ENCODE data around the gene ADRA2A. TPM values are rescaled to one million over a fixed set of nuclear protein-coding genes. Genes with fewer than 3 reads are reported as not detected.

Gene ADRA2A
- polyA plus RNA-seq, 1 experiment = 0.25 TPM

DNA sequence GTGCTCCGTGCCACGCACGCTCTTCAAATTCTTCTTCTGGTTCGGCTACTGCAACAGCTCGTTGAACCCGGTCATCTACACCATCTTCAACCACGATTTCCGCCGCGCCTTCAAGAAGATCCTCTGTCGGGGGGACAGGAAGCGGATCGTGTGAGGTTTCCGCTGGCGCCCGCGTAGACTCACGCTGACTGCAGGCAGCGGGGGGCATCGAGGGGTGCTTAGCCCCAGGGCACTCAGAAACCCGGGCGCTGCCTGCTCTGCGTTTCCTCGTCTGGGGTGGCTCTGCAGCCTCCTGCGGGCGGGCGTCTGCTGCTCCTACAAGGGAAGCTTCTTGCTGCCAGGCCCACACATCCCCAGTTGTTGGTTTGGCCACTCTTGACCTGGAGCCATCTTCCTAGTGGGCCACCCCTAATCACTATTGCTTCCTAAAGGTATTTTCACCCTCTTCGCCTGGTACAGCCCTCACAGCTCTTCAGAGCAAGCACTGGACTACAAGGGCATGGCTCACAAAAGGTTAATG lies 2.5 kb downstream of the ADRA2A start:
- H3K27me3 ChIP-seq (ENCODE audit: control insufficient read depth, insufficient read depth, low read length) = peaks cover 33% of the 10 kb centered on the region
- CTCF ChIA-PET = no interaction called here

DNA sequence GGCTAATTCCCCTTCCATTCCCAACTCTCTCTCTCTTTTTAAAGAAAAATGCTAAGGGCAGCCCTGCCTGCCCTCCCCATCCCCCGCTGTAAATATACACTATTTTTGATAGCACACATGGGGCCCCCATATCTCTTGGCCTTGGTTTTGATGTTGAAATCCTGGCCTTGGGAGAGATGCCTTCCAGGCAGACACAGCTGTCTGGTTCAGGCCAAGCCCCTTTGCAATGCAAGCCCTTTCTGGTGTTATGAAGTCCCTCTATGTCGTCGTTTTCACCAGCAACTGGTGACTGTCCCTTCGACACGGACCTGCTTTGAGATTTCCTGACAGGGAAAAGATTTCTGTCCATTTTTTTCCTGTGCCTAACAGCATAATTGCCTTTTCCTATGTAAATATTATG lies 3.0 kb downstream of the ADRA2A start:
- ChIA-PET CTCF (interaction anchor here (0.7 kb wide), 1 partner anchor 8 kb away, joined by 3 read pairs; no protein-coding TSS in a partner anchor), POLR2A (no interaction called here)
- Histone ChIP-seq H3K27me3 (ENCODE audit: control insufficient read depth, insufficient read depth, low read length) (peaks cover 31% of the 10 kb centered on the region), H3K36me3 (ENCODE audit: control insufficient read depth, insufficient read depth, low read length) (no peaks in the 10 kb centered on the region), H3K4me3 (ENCODE audit: low read depth, low read length) (no peak overlapping the region)
- TF ChIP-seq, protein P1, sequence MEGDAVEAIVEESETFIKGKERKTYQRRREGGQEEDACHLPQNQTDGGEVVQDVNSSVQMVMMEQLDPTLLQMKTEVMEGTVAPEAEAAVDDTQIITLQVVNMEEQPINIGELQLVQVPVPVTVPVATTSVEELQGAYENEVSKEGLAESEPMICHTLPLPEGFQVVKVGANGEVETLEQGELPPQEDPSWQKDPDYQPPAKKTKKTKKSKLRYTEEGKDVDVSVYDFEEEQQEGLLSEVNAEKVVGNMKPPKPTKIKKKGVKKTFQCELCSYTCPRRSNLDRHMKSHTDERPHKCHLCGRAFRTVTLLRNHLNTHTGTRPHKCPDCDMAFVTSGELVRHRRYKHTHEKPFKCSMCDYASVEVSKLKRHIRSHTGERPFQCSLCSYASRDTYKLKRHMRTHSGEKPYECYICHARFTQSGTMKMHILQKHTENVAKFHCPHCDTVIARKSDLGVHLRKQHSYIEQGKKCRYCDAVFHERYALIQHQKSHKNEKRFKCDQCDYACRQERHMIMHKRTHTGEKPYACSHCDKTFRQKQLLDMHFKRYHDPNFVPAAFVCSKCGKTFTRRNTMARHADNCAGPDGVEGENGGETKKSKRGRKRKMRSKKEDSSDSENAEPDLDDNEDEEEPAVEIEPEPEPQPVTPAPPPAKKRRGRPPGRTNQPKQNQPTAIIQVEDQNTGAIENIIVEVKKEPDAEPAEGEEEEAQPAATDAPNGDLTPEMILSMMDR (IDR thresholded peaks at IDR 0.05; ENCODE audit: insufficient read depth, low read depth, low read length) = no peak
- no peak for DNase-seq (ENCODE audit: low read depth)

More for the DNA sequence above, 2.5 kb downstream of the ADRA2A start:
- Histone ChIP-seq H3K36me3 (ENCODE audit: control insufficient read depth, insufficient read depth, low read length) (no peaks in the 10 kb centered on the region), H3K4me3 (ENCODE audit: low read depth, low read length) (no peak overlapping the region)
- TF ChIP-seq, protein P1 (IDR thresholded peaks at IDR 0.05; ENCODE audit: insufficient read depth, low read depth, low read length) = no peak
- POLR2A ChIA-PET = no interaction called here
- DNase-seq (ENCODE audit: low read depth) = no peak

DNA sequence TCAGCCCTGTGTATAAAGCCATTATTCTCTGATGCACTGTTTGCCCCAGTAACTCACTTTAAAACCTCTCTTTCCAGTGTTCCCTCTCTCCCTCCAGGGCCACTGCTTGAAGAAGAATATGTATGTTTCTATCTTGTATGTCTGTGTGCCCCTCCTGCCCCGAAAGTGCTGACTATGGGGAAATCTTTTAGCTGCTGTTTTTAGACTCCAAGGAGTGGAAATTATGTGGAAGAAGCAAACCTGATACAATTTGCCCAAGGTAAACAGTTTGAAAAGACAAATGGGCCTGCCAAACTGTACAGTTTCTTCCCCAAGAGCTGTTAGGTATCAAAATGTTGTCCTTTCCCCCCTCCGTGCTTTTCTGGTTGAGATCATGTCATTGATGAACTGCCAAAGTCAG lies 3.4 kb downstream of the ADRA2A start:
- Histone ChIP-seq H3K27me3 (ENCODE audit: control insufficient read depth, insufficient read depth, low read length) (peaks cover 30% of the 10 kb centered on the region), H3K36me3 (ENCODE audit: control insufficient read depth, insufficient read depth, low read length) (no peaks in the 10 kb centered on the region), H3K4me3 (ENCODE audit: low read depth, low read length) (no peak overlapping the region)
- no peak for DNase-seq (ENCODE audit: low read depth)
- CTCF ChIA-PET = interaction anchor here (0.7 to 0.8 kb wide), 2 partner anchors 9 to 15 kb away, joined by 3 read pairs; no protein-coding TSS in a partner anchor
- TF ChIP-seq, protein P1 (IDR thresholded peaks at IDR 0.05; ENCODE audit: insufficient read depth, low read depth, low read length) = no peak
- POLR2A ChIA-PET = no interaction called here

DNA sequence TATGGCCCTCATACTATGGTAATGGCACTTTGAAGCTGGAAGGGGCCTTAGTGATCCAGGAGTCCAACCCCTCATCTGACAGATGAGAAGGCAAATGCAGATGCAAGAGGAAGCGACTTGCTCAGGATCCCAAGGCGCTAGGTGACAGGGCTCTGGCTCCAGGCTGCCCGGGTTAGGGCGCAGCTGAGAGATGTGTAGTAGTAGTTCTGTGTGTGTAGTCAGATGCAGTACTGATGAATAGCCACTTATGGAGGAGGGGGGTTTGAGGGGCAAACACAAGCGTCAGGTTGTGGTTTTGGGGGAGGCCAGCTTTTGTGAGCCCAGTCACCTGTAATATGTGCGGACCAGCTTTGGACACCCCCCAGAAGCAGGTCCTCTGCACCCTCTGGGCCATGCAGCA lies 4.8 kb downstream of the ADRA2A start:
- H3K36me3 ChIP-seq (ENCODE audit: control insufficient read depth, insufficient read depth, low read length) = no peaks in the 10 kb centered on the region
- CTCF ChIA-PET = no interaction called here

DNA sequence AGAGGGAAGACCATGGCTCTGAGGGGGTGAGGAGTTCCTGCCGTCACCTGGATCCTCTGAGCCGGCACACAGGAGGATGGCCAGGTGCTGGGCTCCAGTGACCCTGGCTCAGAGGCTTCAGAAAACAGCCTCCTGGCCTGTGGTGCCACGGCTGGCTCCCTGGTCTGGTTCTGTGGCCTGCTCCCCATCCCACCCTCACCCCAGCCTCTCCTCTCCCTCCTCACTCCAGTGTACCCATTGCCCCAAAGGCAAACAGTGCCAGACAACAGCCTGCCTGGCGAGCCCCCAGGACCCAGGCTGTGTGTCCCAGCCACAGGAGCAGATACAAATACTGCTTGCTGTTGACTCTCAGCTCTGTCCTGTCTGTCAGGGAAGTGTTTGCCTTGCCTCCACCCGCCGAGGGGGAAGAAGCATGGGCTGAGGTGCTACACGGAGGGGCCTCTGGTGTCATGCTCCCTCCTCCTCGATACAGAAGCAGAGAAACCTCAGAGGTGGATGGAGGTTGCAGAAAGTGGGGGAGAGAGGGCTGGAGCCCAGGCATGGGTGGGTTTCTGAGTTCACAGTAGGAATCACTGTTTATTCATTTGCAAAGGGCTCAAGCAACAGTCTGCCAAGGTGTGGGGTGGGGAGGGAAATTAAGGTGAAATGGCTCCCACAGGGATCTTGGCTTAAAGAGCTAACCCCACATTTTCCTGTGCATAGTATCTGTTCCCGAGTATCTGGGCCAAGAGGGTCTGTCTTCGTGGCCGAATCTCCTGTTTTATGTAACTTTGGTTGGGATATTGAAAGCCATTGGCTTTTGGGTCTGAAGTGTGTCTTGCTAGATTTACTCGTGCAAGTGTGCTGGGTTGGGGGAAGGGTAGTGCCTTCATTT lies 5.5 kb downstream of the ADRA2A start:
- TF ChIP-seq, protein P1 (IDR thresholded peaks at IDR 0.05; ENCODE audit: insufficient read depth, low read depth, low read length) = no peak
- CTCF ChIA-PET = no interaction called here
- no peak for DNase-seq (ENCODE audit: low read depth)
- POLR2A ChIA-PET = no interaction called here
- peaks cover 18% of the 10 kb centered on the region for H3K27me3 ChIP-seq (ENCODE audit: control insufficient read depth, insufficient read depth, low read length)
- no peaks in the 10 kb centered on the region for H3K36me3 ChIP-seq (ENCODE audit: control insufficient read depth, insufficient read depth, low read length)
- H3K4me3 ChIP-seq (ENCODE audit: low read depth, low read length) = no peak overlapping the region

More for the DNA sequence above, 4.8 kb downstream of the ADRA2A start:
- TF ChIP-seq, protein P1 (IDR thresholded peaks at IDR 0.05; ENCODE audit: insufficient read depth, low read depth, low read length) = no peak
- peaks cover 22% of the 10 kb centered on the region for H3K27me3 ChIP-seq (ENCODE audit: control insufficient read depth, insufficient read depth, low read length)
- no peak for DNase-seq (ENCODE audit: low read depth)
- H3K4me3 ChIP-seq (ENCODE audit: low read depth, low read length) = no peak overlapping the region
- POLR2A ChIA-PET = no interaction called here

All from BJ (cell line).